Activated CD8-positive, alpha-beta memory T cell treated with anti-CD3 and anti-CD28 coated beads, Interleukin-2, amount 50 U/mL, for 24 hours (primary cell): ENCODE measurements around the gene SORCS3.

Source experiments
- DNase-seq: peaks from one replicate; pipeline ENCODE4 v3.0.0-alpha.2; 2020; ENCODE audit errors: extremely low read depth

The SORCS3 gene

GRCh38 chr10:104777086-104777799 lies 136.2 kb downstream of the SORCS3 start:
- DNase-seq: no peak

DNA sequence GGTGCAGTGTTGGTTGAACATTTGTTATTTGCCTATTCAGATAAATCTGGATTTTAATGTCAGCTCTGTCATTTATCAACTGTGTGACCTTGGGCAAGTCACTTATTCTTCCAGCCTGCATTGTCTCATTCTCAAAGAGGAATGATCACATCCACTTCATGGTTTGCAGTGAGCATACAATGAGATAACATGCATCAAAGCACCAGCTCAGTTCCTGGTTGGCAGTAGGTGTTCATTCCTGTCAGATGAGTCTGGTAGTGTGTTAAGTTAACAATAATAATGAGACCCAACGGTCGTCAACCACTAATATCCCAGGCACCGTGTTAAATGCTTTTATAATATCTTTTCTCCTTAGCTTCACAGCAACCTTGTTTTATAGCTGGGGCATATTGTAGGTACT lies 137.3 kb downstream of the SORCS3 start:
- no peak for DNase-seq

DNA sequence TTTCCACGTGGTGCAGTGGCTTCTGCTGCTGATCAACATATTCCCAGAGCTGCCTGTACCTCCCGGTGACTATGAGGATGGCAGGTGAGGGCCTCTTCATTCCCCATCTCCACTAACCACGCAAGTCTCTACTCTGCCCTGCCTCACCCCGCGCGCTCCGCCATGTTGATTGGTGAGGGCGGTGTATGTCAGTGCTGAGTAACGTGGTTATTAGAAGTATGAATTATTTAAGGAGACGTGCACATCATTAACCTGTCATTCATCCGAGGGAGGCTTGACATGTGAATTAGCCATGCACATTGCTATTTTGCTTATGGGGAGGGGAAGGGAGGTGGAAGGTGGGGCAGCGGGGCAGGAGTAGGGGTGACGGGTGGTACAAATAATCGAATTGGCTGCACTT lies 138.6 kb downstream of the SORCS3 start:
- DNase-seq: no peak

DNA sequence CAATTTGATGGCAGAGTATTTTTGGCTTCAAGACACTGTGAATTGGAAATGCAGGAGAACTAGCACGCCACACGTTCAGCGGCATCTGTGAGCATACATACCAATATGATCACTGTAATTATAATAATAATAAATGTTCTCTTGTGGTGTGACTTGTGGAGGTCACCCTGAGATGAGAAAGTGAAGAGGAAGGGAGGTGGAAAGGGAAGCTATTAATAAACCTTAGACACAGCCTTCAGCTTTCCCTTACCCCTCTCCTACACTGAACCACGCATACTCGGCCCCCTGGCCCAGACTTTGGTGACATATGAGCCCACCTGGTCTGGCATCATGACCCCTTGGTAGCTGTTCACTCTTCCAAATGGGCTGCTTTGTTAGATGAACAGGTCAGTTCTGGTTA lies 139.1 kb downstream of the SORCS3 start:
- DNase-seq: no peak

GRCh38 chr10:104780946-104781595 lies 140.0 kb downstream of the SORCS3 start:
- no peak for DNase-seq

- DNase-seq: no peak
These were observed 143.4 kb downstream of the SORCS3 start for GRCh38 chr10:104784452-104784851.

GRCh38 chr10:104791471-104791870 lies 150.4 kb downstream of the SORCS3 start:
- DNase-seq: no peak

- DNase-seq: no peak
These were observed 154.3 kb downstream of the SORCS3 start for GRCh38 chr10:104795411-104795810.

- no peak for DNase-seq
These were observed 155.7 kb downstream of the SORCS3 start for GRCh38 chr10:104796823-104797222.

DNA sequence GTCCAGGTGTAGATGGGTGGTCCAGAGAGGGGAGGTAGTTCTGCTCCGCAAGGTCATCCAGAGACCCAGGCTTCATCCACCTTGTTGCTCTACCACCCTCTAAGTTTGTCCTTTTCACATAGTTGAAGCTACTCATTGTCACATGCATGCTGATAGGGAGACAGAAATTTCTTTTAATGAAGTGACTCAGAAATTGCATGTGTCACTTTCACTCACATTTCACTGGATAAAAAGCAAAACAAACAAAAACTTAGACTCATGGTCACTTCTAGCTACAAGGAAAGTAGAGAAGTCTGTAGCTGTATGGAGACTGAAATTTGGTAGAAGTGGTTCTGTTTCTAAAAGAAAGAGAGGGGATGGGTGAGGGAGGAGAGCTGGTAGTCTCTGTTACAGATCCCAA lies 161.9 kb downstream of the SORCS3 start:
- DNase-seq: no peak

DNA sequence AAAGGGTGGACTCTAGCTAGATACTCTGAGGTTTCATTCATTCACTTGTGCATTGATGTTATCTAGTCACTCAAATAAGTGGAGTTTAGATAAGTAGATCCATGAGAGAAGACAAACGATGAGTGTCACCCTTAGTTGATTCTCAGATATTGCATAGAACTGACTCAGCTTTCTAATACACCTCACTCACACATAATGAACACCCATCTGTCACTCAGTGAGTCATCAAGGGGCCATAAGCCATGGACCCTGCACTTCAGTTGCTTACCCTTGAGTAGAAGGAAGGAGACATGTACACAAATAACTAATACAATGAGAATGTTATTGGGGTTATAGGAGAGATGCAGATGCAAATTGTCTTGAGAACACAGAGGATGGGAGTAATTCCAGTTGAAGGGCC lies 163.8 kb downstream of the SORCS3 start:
- no peak for DNase-seq

DNA sequence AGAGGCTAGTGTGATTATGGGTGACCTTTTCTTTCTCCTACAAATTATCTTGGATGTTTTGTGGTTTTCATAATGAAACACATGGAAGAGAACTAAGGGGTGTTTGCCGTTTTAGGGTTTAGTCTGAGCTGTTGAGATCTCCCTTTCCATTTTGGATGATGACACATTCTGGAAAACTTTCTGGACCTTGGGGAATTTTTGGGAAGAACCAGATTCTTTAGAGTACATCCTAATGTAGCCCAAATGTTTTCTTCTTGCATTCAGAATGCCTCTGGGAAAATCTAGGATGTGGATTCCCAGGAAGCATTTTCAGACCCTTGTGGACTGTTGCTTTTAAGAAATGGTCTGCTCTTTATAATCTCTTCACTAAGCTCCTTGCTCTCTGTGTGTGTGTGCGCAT lies 165.7 kb downstream of the SORCS3 start:
- DNase-seq: no peak

DNA sequence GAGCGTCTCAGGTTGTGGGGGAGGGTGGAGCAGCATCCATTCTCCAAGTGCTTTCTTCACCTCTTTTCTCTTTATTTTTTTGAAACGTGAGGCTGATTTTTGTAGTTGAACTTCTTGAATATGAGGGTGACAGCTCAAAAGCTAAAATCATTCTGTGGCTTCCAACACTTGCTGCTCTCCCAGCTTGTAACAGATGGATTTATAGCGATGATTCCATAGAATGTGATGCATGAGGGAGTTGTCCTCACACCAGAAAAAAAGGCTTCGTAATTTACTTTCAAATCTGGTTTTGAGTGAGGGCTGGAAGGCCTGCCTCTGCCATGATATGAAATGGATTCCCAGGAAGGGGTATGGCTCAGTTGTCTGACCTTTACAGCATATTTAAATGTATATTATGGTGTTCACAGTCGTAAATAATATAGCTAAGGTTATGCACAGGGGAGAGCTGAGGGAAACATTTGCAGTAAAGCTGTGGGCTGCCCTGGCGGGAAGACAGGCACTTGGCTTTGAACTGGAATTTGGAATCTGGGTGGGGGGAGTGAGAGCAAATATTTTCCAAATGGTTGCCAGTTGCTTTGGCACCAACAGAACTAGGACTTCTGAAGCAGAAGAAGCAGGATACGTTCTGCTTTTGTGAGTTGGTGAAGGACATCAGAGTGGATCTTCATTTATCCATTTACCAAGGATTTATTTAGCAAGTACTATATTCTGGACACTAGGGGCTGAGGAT lies 166.7 kb downstream of the SORCS3 start:
- DNase-seq: no peak

DNA sequence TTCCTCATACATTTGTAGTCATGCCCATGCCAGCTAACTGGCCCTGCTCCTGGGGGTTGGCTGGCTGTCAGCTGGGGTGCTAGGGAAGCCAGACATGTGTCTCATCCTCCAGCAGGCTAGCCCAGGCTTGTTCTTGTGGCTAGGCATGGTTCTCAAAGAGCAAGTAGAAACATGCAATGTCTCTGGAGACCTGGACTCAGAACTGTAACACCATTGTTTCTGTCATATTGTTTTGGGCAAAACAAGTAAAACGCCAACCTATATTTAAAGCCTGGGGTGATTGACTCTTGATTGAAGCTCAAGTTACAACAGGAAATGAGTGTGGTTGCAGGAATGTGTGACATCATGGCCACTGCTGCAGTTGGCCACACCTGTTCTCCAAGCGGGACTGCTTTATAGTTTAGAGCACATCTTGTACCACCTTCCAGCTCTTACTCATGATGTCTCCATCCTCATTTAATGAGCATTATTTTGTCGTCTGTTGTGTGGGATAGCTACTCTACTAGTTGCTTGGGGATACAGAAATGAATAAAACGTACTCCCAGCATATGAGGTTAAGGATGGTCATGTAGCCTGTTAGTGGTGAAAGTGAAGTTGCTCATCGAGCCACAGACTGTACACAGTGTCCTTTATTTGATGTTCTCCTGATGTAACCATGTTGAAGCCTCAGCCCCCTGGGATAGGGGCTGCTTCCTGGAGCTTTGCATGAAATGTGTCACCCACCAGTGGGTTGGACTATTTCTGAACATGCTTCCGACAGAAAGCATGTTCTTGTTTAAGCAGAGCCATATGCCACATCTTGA lies 168.4 kb downstream of the SORCS3 start:
- no peak for DNase-seq

GRCh38 chr10:104811166-104811565 lies 170.1 kb downstream of the SORCS3 start:
- no peak for DNase-seq

DNA sequence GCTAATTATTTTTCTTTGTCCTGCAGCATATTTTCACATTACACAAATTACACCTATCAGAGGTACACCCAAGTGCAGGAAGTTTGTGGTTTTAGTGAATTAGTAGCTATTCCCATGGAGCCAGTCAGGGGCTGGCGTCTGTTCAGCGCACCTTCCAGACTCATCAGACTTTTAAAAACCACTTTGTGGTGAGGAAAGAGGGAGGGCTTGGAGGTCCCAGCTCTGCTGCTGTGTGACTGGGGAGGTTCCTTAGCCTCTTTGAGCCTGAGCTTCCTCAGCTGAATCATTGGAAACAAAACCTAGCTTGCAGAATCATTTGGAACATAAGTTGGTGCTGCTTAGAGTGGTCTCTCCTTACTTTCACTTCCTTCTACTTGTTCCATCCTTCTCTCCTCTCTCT lies 175.4 kb downstream of the SORCS3 start:
- DNase-seq: no peak

- DNase-seq: no peak
These were observed 178.6 kb downstream of the SORCS3 start for GRCh38 chr10:104819731-104820130.

DNA sequence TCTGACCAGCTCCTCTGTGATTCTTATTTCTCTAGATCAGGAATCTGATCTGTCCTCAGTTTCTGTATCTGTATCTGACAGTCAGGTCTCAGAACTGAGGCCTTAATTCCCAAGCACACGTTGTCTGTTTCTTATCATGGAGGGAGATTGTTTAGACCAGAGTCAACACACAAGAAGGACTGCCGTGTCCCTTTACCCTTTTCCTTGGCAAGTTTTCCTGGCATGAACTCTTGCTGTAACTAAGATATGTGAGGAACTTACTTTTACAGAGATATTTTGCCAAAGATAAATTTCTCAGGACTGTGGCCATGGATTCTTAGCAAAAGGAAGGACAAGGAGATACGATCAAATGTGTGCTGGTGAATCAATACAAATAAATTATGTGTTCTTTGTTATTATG lies 181.0 kb downstream of the SORCS3 start:
- no peak for DNase-seq

DNA sequence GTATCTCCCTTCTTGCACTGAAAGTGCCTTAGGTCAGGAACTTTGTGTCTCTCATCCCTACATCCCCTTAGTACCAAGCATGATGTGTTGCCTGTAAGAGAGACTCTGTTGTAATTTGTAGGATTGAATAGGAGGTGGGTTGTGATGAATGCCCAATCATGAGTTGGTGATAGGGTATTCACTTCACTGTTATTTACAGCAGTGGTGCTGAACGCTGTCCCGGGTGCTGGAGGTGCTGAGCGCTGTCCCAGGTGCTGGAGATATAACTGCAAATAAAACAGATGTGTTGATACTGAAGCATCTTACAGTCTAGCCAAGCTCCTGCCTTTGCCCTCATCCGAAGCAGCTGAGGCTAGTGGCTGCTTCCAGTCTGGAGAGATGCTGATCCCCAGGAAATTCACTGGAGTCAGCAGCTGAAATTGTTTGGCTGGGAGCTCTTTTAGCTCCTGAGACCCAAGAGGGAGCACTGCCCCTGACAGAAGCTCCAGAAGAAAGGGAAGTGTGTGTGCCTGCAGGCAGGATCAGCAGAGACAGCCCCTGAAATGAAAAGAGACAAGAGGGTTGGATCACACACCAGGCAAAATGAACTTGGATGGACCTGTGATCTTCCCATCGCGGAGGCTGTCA lies 183.4 kb downstream of the SORCS3 start:
- DNase-seq: no peak

- no peak for DNase-seq
These were observed 190.2 kb downstream of the SORCS3 start for GRCh38 chr10:104831272-104831671.

DNA sequence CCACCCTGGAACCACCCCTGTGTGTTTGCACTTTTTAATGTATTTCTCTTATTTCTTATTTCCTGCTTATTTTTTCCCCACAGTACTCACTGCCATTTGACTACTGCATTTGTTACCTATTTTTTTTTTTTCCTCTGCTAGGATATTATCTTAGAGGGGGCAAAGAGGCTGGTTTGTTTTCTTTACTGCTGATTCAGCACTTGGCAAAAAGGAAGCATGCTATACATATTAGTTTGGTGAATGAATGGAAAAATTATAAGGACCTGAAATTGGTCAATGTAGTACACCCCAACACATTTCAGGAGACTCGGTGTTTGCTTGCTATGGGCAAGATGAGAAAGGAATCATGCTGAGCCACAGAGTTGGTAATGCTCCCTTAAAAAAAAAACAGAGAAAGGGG lies 193.5 kb downstream of the SORCS3 start:
- no peak for DNase-seq

GRCh38 chr10:104835422-104835821 lies 194.3 kb downstream of the SORCS3 start:
- no peak for DNase-seq
